T-helper 1 cell (primary cell): ENCODE data around the gene INPP5D.
A peak's percentile ranks its signal among the peaks of the same experiment; 100 is the strongest.
"Not testable (repeated sequence)": the region's sequence is repeated elsewhere in the genome, so short reads cannot be mapped to it uniquely, and the experiment has no call there.

Source experiments
- DNase-seq, 5 donors: peaks; one replicate each; pipeline ENCODE4 v3.0.0-alpha.2; 2012 to 2020
- total RNA-seq, 4 donors: gene quantifications; one replicate each; lab custom pipeline; 2026; lab: John Stamatoyannopoulos, UW

INPP5D gene
- total RNA-seq: 243 to 373 (median 280) reads per million in 4 donors

GRCh38 chr2:233059797-233060500, at the start of gene INPP5D:
INPP5D (plus strand) TSS chr2:233060342; CDS start chr2:233060479, 137 bp downstream.
- DNase-seq: peak; percentile 32 to 89 (median 62)

- DNase-seq: no peak
These were observed 49.4 kb upstream of the INPP5D start for GRCh38 chr2:233010569-233011267.

- no peak for DNase-seq
These were observed 48.9 kb upstream of the INPP5D start for GRCh38 chr2:233011268-233011650.

GRCh38 chr2:233011702-233012131, 48.4 kb upstream of the INPP5D start:
- DNase-seq: no peak

GRCh38 chr2:233012301-233012971, 47.7 kb upstream of the INPP5D start:
- DNase-seq: no peak

- DNase-seq: no peak
These were observed 47.1 kb upstream of the INPP5D start, which contains the start of gene NGEF for GRCh38 chr2:233013027-233013461. NGEF (minus strand) TSS chr2:233013256; CDS start chr2:232974890, 38,366 bp downstream.

GRCh38 chr2:233013650-233014049, 46.5 kb upstream of the INPP5D start:
- DNase-seq: no peak

GRCh38 chr2:233015019-233015645, 45.0 kb upstream of the INPP5D start:
- no peak for DNase-seq

GRCh38 chr2:233017947-233018346, 42.2 kb upstream of the INPP5D start:
- DNase-seq: no peak

- DNase-seq: not testable (repeated sequence)
These were observed 40.5 kb upstream of the INPP5D start for GRCh38 chr2:233019610-233020009.

- no peak for DNase-seq
These were observed 39.7 kb upstream of the INPP5D start for GRCh38 chr2:233020454-233020853.

- DNase-seq: no peak
These were observed 38.4 kb upstream of the INPP5D start for GRCh38 chr2:233021771-233022170.

GRCh38 chr2:233022561-233022960, 37.6 kb upstream of the INPP5D start:
- DNase-seq: no peak

GRCh38 chr2:233023007-233023760, 37.0 kb upstream of the INPP5D start:
- no peak for DNase-seq

GRCh38 chr2:233023761-233024410, 36.3 kb upstream of the INPP5D start:
- no peak for DNase-seq

- DNase-seq: no peak
These were observed 34.4 kb upstream of the INPP5D start for GRCh38 chr2:233025706-233026105.

GRCh38 chr2:233026198-233026813, 33.8 kb upstream of the INPP5D start:
- no peak for DNase-seq

- no peak for DNase-seq
These were observed 30.8 kb upstream of the INPP5D start for GRCh38 chr2:233029321-233029720.

- no peak for DNase-seq
These were observed 28.3 kb upstream of the INPP5D start for GRCh38 chr2:233031556-233032500.
